ENCODE data around the gene PAFAH1B1. TPM values are rescaled to one million over a fixed set of nuclear protein-coding genes. Genes with fewer than 3 reads are reported as not detected.

PAFAH1B1 gene
- total and polyA plus RNA-seq, 10 of the 15 experiments (the other 5 are each of a cell fraction or from before 2014, with no cell fraction given): 28.9 to 107 (median 49.1) TPM

- intact Hi-C loops (cut with micrococcal nuclease; ENCODE audit: unreplicated experiment) (no loop called here), in situ Hi-C loops (cut with MboI) (no loop called here)
- Histone ChIP-seq H3K27me3 (replicated peaks in 1 of 2; ENCODE audit: control insufficient read depth in 2 of 2, insufficient read depth in 2 of 2, low read length in 1 of 2) (no peaks in the 10 kb centered on the region), H3K79me2 (ENCODE audit: control insufficient read depth, insufficient read depth, low read length) (peaks cover 2% of the 10 kb centered on the region; the same call in 1 of the 2 replicates), H3K4me3 (no peak overlapping the region), H3K4me1 (ENCODE audit: control insufficient read depth, insufficient read depth, low read length) (no peaks in the 10 kb centered on the region), H3K9me3 (replicated peaks; ENCODE audit: control insufficient read depth, insufficient read depth, low read length) (peaks cover 2% of the 10 kb centered on the region; the same call in 1 of the 3 replicates), H3K4me2 (ENCODE audit: control insufficient read depth, insufficient read depth) (no peak overlapping the region), H3K9ac (ENCODE audit: control insufficient read depth, insufficient read depth, low read length) (no peak overlapping the region), H2AFZ (ENCODE audit: control insufficient read depth, low read depth, low read length) (no peak overlapping the region), H4K20me1 (ENCODE audit: control insufficient read depth, insufficient read depth) (no peaks in the 10 kb centered on the region), H3K36me3 (ENCODE audit: control insufficient read depth in 2 of 2, insufficient read depth in 2 of 2, low read length in 1 of 2) (peaks cover 1 to 12% of the 10 kb centered on the region in 2 experiments; a peak in 2 of 4 replicates), H3K27ac (ENCODE audit: control insufficient read depth, insufficient read depth) (no peak overlapping the region)
- no peak for DNase-seq (ENCODE audit: low read depth, low spot score)
- BruUV-seq (replicated peaks): TSS peak; percentile 3
- POLR2A ChIA-PET: interaction anchor here (1.2 kb wide), 1 partner anchor 57 kb away, joined by 5 read pairs; no protein-coding TSS in a partner anchor
- no peak for ATAC-seq
- FAIRE-seq: no peak
- no peak for TF ChIP-seq NFIC (IDR thresholded peaks at IDR 0.05; ENCODE audit: low read depth, low read length)
- no peak for TF ChIP-seq RFX5 (IDR thresholded peaks at IDR 0.05; ENCODE audit: low read depth, low read length)
- no peak for TF ChIP-seq CREM (IDR thresholded peaks at IDR 0.05; ENCODE audit: low read depth)
- TF ChIP-seq HSF1 (IDR thresholded peaks at IDR 0.05; ENCODE audit: low read depth, low read length): no peak
- TF ChIP-seq, protein P1, sequence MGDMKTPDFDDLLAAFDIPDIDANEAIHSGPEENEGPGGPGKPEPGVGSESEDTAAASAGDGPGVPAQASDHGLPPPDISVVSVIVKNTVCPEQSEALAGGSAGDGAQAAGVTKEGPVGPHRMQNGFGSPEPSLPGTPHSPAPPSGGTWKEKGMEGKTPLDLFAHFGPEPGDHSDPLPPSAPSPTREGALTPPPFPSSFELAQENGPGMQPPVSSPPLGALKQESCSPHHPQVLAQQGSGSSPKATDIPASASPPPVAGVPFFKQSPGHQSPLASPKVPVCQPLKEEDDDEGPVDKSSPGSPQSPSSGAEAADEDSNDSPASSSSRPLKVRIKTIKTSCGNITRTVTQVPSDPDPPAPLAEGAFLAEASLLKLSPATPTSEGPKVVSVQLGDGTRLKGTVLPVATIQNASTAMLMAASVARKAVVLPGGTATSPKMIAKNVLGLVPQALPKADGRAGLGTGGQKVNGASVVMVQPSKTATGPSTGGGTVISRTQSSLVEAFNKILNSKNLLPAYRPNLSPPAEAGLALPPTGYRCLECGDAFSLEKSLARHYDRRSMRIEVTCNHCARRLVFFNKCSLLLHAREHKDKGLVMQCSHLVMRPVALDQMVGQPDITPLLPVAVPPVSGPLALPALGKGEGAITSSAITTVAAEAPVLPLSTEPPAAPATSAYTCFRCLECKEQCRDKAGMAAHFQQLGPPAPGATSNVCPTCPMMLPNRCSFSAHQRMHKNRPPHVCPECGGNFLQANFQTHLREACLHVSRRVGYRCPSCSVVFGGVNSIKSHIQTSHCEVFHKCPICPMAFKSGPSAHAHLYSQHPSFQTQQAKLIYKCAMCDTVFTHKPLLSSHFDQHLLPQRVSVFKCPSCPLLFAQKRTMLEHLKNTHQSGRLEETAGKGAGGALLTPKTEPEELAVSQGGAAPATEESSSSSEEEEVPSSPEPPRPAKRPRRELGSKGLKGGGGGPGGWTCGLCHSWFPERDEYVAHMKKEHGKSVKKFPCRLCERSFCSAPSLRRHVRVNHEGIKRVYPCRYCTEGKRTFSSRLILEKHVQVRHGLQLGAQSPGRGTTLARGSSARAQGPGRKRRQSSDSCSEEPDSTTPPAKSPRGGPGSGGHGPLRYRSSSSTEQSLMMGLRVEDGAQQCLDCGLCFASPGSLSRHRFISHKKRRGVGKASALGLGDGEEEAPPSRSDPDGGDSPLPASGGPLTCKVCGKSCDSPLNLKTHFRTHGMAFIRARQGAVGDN (IDR thresholded peaks at IDR 0.05): no peak
- TF ChIP-seq POU2F2 (IDR thresholded peaks at IDR 0.05; ENCODE audit: borderline replicate concordance, low read depth, low read length): no peak
- no peak for TF ChIP-seq POLR2AphosphoS5 (IDR thresholded peaks at IDR 0.05; ENCODE audit: low read length)
- no peak for TF ChIP-seq TAF1 (IDR thresholded peaks at IDR 0.05; ENCODE audit: borderline replicate concordance, low read depth, low read length)
- no peak for TF ChIP-seq YY1 (IDR thresholded peaks at IDR 0.05; ENCODE audit: low read depth, low read length)
- TF ChIP-seq, protein P2, sequence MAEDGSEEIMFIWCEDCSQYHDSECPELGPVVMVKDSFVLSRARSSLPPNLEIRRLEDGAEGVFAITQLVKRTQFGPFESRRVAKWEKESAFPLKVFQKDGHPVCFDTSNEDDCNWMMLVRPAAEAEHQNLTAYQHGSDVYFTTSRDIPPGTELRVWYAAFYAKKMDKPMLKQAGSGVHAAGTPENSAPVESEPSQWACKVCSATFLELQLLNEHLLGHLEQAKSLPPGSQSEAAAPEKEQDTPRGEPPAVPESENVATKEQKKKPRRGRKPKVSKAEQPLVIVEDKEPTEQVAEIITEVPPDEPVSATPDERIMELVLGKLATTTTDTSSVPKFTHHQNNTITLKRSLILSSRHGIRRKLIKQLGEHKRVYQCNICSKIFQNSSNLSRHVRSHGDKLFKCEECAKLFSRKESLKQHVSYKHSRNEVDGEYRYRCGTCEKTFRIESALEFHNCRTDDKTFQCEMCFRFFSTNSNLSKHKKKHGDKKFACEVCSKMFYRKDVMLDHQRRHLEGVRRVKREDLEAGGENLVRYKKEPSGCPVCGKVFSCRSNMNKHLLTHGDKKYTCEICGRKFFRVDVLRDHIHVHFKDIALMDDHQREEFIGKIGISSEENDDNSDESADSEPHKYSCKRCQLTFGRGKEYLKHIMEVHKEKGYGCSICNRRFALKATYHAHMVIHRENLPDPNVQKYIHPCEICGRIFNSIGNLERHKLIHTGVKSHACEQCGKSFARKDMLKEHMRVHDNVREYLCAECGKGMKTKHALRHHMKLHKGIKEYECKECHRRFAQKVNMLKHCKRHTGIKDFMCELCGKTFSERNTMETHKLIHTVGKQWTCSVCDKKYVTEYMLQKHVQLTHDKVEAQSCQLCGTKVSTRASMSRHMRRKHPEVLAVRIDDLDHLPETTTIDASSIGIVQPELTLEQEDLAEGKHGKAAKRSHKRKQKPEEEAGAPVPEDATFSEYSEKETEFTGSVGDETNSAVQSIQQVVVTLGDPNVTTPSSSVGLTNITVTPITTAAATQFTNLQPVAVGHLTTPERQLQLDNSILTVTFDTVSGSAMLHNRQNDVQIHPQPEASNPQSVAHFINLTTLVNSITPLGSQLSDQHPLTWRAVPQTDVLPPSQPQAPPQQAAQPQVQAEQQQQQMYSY (CRISPR knock-in tag; IDR thresholded peaks at IDR 0.05): no peak
- no peak for TF ChIP-seq FOXM1 (IDR thresholded peaks at IDR 0.05; ENCODE audit: low read depth, low read length)
- TF ChIP-seq, protein P3, sequence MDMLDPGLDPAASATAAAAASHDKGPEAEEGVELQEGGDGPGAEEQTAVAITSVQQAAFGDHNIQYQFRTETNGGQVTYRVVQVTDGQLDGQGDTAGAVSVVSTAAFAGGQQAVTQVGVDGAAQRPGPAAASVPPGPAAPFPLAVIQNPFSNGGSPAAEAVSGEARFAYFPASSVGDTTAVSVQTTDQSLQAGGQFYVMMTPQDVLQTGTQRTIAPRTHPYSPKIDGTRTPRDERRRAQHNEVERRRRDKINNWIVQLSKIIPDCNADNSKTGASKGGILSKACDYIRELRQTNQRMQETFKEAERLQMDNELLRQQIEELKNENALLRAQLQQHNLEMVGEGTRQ (IDR thresholded peaks at IDR 0.05; ENCODE audit: borderline replicate concordance, low read depth, low read length): no peak
- TF ChIP-seq ATF2 (IDR thresholded peaks at IDR 0.05; ENCODE audit: low read length): no peak
- 97% methylated on average over 11 of the region's 11 CpGs for WGBS (ENCODE audit: insufficient coverage, insufficient replicate concordance, low lambda C conversion rate, missing lambda C conversion rate)
- CTCF ChIA-PET: no interaction called here
- RAD21 ChIA-PET (ENCODE audit: unreplicated experiment): no interaction called here
- SMC1A ChIA-PET (ENCODE audit: uncharacterized antibody, unreplicated experiment): interaction anchor here (0.9 kb wide), 1 partner anchor 21 kb away, joined by 3 read pairs; no protein-coding TSS in a partner anchor
Observed at GRCh38 chr17:2649191-2649590, 55.7 kb downstream of the PAFAH1B1 start.
